Fibroblast of mammary gland (primary cell): ENCODE measurements around the gene SOST.

ENCODE experiments used
- DNase-seq: peaks from one replicate; pipeline ENCODE4 v3.0.0-alpha.2; 2010; ENCODE audit warnings: low read depth
- H3K4me3 ChIP-seq: 2 replicates; pipeline ENCODE4 v1.5.1; 2011; ENCODE audit warnings: low read depth, mild to moderate bottlenecking, low read length, moderate library complexity; ENCODE audit not compliant: control insufficient read depth
- TF ChIP-seq, protein P1 (sequence below): conservative IDR thresholded peaks from 2 replicates; pipeline ENCODE4 v1.5.1; 2011; ENCODE audit warnings: low read depth, low read length, inconsistent platforms; ENCODE audit not compliant: control insufficient read depth, insufficient read depth

Gene SOST

DNA sequence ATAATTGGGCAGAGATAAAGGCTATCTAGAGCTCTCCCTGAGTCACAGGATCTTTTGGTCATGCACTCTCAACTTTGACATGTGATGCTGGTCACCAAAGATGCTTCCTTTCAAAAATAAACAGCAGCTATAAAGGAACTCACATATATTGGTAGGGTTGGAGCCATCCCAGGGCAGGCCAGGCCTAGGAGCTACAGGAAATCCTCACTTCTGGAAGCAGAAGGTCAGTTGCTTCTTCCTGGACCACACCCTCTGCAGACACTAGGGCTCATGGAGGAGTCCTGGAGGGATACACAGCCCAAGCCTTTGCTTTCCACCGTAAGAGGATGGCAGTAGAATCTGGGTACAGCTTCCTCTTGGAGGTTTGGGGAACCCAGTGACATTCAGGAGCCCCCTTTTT is 24.6 kb downstream of the SOST start:
- TF ChIP-seq, protein P1, sequence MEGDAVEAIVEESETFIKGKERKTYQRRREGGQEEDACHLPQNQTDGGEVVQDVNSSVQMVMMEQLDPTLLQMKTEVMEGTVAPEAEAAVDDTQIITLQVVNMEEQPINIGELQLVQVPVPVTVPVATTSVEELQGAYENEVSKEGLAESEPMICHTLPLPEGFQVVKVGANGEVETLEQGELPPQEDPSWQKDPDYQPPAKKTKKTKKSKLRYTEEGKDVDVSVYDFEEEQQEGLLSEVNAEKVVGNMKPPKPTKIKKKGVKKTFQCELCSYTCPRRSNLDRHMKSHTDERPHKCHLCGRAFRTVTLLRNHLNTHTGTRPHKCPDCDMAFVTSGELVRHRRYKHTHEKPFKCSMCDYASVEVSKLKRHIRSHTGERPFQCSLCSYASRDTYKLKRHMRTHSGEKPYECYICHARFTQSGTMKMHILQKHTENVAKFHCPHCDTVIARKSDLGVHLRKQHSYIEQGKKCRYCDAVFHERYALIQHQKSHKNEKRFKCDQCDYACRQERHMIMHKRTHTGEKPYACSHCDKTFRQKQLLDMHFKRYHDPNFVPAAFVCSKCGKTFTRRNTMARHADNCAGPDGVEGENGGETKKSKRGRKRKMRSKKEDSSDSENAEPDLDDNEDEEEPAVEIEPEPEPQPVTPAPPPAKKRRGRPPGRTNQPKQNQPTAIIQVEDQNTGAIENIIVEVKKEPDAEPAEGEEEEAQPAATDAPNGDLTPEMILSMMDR: no peak
- H3K4me3 ChIP-seq: no peak overlapping the region
- no peak for DNase-seq

DNA sequence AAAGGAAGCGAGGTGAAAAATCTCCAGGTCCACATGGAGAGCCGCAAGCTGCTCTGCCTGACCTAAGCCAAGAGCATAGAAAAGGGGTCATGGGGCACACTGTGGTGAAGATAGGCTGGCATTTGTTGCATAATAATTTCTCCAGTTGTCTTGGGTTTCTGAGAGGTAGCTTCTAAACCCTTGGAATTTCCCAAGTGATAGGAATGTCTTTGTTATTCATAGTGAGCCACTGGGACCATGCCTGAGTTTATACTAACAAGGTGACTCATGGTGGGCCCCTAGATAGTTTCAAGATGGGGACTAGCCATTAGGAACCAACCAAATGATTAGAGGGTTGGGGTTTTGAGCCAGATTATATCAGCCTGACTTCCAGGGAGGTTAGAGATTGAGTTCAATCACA is 25.6 kb downstream of the SOST start:
- DNase-seq: peak; percentile 71
- TF ChIP-seq, protein P1: no peak
- no peak overlapping the region for H3K4me3 ChIP-seq

DNA sequence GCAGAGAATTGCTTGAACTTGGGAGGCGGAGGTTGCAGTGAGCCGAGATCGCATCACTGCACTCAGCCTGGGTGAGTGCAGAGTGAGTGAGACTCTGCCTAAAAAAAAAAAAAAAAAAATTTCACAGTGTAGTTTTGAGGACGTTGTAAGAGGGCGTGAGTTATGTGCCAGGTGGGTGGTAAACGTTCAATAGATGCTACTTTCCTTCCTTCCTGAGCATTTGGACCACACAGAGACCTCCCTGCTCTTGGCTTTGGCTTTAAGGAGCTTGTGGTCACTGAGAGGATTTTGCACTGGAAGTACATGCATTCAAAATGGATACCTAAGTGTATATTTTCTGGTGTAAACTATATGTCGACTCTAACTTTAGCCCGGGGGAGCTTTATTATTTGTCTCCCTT is 30.5 kb downstream of the SOST start:
- TF ChIP-seq, protein P1: no peak
- H3K4me3 ChIP-seq: no peak overlapping the region
- no peak for DNase-seq

DNA sequence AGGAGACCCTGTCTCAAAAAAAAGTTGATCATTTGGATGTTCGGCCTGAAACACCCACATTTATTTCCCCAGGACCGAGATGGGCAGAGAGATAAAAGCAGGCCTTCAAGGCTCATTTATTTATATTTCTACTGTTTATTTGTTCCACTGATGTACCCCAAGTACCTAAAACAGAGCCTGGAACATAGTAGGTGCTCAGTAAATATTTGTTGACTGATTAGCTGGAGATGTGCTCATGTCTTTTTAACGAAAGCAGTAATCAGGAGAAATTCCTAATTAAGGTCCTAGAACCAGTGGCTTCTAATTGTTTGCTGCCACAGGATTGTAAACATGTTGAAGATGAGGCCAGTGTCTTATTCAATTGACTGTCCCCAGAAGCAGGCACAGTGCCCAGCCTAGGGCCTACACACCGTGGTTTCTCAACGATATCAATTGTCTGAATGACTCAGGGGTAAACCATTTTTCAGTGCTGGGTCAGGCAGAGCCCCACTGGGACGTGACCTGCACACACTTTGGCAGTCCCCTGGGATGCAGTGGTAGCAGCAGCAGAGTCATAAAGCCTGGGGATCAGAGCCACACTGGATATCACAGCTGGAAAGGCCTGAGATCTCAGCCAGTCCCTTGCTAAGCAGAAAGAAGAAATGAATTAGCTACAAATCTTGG is 34.8 kb downstream of the SOST start:
- DNase-seq: peak; percentile 78
- TF ChIP-seq, protein P1: no peak
- no peak overlapping the region for H3K4me3 ChIP-seq

DNA sequence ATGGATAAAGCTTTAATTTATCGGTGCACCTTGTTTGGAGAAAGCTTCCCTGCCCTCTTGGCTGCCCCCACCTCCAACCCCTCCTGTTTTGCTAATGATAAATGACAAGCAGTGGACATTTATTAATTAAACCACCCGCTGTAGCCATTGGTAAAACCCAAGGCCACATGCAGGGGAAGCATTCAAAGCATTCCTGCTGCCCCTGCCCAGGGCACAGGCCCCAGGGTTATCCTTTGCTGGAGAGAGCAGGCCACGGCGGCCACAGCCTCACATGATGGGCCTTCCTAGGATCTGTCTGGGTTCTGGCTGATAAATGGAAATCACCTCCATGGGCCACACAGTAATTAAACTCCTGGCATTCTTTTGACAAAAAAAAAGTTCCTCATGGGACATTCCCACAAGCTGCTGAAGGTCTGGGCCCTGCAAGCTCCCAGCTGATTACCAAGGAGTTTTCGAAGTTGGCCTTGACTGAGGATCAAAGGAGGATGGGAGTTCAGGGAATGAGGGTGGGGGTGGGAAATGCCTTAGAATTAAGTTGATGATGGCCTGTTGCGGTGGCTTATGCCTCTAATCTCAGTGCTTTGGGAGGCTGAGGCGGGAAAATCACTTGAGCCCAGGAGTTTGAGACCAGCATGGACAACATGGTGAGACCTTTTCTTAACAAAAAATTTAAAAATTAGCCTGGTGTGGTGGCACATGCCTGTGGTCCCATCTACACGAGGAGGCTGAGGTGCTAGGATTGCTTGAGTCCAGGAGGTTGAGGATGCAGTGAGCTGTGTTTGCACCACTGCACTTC is 35.5 kb downstream of the SOST start:
- no peak overlapping the region for H3K4me3 ChIP-seq
- TF ChIP-seq, protein P1: no peak
- no peak for DNase-seq

DNA sequence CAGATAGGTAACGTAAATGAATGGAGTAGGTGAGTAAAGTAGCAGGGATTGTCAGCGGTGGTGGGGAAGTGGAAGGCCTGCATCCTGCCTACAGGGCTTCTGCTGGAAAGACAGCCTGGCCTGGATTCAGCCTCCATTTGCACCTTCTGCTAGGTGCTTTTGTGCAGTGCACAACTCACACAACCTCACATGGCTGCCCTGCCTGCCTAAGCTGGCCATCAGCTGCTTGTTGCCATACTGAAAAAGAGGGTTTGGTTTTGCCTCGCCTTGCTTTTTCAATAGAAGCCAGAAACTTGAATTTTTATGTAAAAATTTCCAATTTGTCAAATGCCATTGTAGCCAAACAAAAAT is 36.3 kb downstream of the SOST start:
- no peak overlapping the region for H3K4me3 ChIP-seq
- TF ChIP-seq, protein P1: no peak
- no peak for DNase-seq
